HL-60 (cell line): ENCODE results near the gene OTOP3.

Experiments used
- CTCF ChIP-seq: IDR thresholded peaks from one replicate; pipeline ENCODE4 v1.5.1; 2011; ENCODE audit warnings: low read length, control low read depth, inconsistent platforms; ENCODE audit not compliant: insufficient read depth
- GABPA ChIP-seq: IDR thresholded peaks from 2 replicates; pipeline ENCODE4 v1.6.1; 2012; ENCODE audit warnings: low read depth
- POLR2AphosphoS5 ChIP-seq: IDR thresholded peaks from 2 replicates; pipeline ENCODE4 v1.6.1; 2012; ENCODE audit warnings: low read depth
- REST ChIP-seq: IDR thresholded peaks from 2 replicates; pipeline ENCODE4 v1.6.1; 2012; ENCODE audit warnings: low read depth; ENCODE audit not compliant: insufficient replicate concordance
- SPI1 ChIP-seq: IDR thresholded peaks from 2 replicates; pipeline ENCODE4 v1.6.1; 2012; ENCODE audit warnings: low read depth, mild to moderate bottlenecking, borderline replicate concordance

GRCh38 chr17:74925242-74925641 is 10.5 kb upstream of the OTOP3 start:
- TF ChIP-seq CTCF (no peak), POLR2AphosphoS5 (no peak), REST (no peak), SPI1 (no peak), GABPA (no peak)
